GM19455 (cell line): ENCODE results near the gene PIGU.
"Not testable (repeated sequence)": the region's sequence is repeated elsewhere in the genome, so short reads cannot be mapped to it uniquely, and the experiment has no call there.

Source experiments
- ATAC-seq: cut with Tn5 transposase; IDR thresholded peaks from one replicate; pipeline ENCODE4 v1.9.1; 2021; ENCODE audit not compliant: unreplicated experiment

Gene PIGU

GRCh38 chr20:34663213-34663943 is 13.5 kb downstream of the PIGU start:
- no peak for ATAC-seq

- ATAC-seq, result not testable (repeated sequence)
These were observed 15.1 kb downstream of the PIGU start for GRCh38 chr20:34661811-34662210.

- ATAC-seq, result not testable (repeated sequence)
These were observed 18.2 kb downstream of the PIGU start for GRCh38 chr20:34658654-34659053.

GRCh38 chr20:34654207-34654744 is 22.6 kb downstream of the PIGU start:
- ATAC-seq, result no peak

- no peak for ATAC-seq
These were observed 25.7 kb downstream of the PIGU start for GRCh38 chr20:34651200-34651599.

GRCh38 chr20:34647737-34648136 is 29.2 kb downstream of the PIGU start:
- ATAC-seq, result no peak

GRCh38 chr20:34644951-34645350 is 31.9 kb downstream of the PIGU start:
- ATAC-seq, result no peak

GRCh38 chr20:34644345-34644744 is 32.5 kb downstream of the PIGU start:
- no peak for ATAC-seq

- no peak for ATAC-seq
These were observed 33.0 kb downstream of the PIGU start for GRCh38 chr20:34643928-34644327.

GRCh38 chr20:34642009-34642408 is 34.9 kb downstream of the PIGU start:
- ATAC-seq, result no peak

- ATAC-seq, result no peak
These were observed 37.1 kb downstream of the PIGU start for GRCh38 chr20:34639755-34640222.

GRCh38 chr20:34638532-34638931 is 38.4 kb downstream of the PIGU start:
- no peak for ATAC-seq

GRCh38 chr20:34638039-34638292 is 38.9 kb downstream of the PIGU start:
- no peak for ATAC-seq

GRCh38 chr20:34637245-34638038 is 39.5 kb downstream of the PIGU start:
- ATAC-seq, result no peak

- ATAC-seq, result no peak
These were observed 40.2 kb downstream of the PIGU start for GRCh38 chr20:34636648-34637047.

- no peak for ATAC-seq
These were observed 42.5 kb downstream of the PIGU start for GRCh38 chr20:34634392-34634791.

GRCh38 chr20:34632870-34633452 is 43.9 kb downstream of the PIGU start:
- ATAC-seq, result no peak

- ATAC-seq, result no peak
These were observed 47.0 kb downstream of the PIGU start for GRCh38 chr20:34629904-34630303.

GRCh38 chr20:34629342-34629741 is 47.5 kb downstream of the PIGU start:
- ATAC-seq, result no peak

GRCh38 chr20:34628026-34628425 is 48.9 kb downstream of the PIGU start:
- no peak for ATAC-seq

- ATAC-seq, result no peak
These were observed 49.4 kb downstream of the PIGU start for GRCh38 chr20:34627458-34627857.

GRCh38 chr20:34626992-34627391 is 49.9 kb downstream of the PIGU start:
- no peak for ATAC-seq
